Stimulated activated CD8-positive, alpha-beta memory T cell treated with anti-CD3 and anti-CD28 coated beads, Interleukin-4, amount 100 ng/mL, for 4 hours (primary cell): ENCODE results near the gene FAM174C.

Experiments used
- DNase-seq, 2 donors: peaks; one replicate each; pipeline ENCODE4 v3.0.0-alpha.2; 2020; ENCODE audit warnings: low read depth in 2 of 2, low spot score in 1 of 2

Gene FAM174C

DNA sequence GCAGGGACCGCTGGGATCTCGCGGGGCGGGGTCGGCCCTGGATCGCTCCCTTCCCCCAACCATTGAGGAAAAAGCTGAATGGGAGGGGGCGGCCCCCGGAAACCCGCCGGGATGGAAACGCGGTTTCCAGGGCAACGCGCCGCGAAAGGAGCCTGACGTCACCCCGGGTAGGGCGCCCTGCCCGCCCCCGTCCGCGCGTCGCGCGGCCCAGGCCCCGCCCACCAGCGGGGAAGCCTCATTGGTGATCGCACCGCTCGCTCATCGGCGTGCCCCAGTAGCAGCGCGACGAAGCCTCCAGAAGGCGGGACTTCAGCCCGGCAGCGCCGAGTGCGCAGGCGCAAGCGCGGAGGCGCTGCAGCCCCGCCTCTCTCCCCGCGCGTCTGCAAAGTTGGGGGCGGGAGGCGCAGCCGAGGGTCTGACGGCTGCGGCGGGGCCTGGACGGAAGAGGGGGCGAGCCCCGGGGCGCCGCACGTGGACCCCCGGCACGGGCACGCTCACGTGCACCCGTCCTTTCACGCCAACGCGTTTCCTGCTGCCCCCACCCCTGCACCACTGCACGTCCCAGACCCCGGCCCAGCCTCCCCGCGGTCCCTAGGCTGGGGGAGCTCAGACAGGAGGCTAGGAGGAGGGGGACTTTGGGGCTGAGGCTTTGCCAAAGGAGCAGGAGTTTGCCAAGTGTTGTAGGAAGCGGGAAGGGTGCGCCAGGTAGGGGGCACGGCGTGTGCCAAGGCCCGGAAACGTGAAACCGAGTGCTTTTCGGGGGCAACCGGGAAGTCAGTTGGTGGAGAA, 14.4 kb upstream of the FAM174C start:
- DNase-seq: peak; percentile 87 to 96

- DNase-seq: no peak
Observed at GRCh38 chr19:1261538-1261797, 13.9 kb upstream of the FAM174C start.

DNA sequence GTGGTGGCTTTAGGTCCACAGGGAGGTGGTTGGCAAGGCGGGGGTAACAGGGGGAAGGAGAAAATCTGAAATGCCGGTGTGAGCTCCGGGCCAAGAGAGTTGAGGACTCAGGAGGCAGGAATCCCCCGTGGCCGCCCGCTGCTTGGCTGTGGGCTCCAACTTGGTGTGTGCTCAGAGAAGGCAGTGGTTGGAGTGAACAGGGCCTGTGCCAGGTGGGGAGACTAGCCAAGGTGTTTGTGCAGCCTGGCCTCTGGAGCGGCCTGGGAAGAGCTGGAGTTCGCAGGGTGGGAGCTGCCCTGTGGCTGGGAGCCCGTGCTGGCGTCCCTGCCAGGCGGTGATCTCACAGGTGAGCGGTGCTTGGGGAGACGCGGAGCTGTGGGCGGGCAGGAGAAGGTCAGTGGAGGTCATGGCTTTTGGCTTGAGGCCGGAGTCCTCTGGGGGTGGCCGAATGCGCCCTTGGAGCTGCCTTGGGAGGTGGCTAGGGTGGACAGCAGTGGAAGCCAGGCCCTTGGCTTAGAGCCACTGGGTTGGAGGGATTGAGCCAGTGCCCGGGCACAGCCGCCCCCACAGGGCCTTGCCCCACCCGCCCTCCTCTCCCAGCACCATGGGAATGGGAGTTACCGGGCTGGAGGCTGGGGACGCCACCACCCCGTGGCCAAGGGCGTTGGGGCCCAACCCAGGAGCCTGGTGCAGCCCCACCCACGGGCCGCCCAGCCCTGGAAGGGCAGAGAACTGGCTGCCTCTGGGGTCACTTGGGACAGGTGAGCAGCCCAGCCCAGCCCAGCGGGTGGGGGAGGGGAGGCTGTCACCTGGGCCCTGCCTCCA, 13.3 kb upstream of the FAM174C start:
- DNase-seq: no peak

- DNase-seq: no peak
Observed at GRCh38 chr19:1262623-1263123, 12.7 kb upstream of the FAM174C start.

- no peak for DNase-seq
Observed at GRCh38 chr19:1263188-1263587, 12.1 kb upstream of the FAM174C start.

DNA sequence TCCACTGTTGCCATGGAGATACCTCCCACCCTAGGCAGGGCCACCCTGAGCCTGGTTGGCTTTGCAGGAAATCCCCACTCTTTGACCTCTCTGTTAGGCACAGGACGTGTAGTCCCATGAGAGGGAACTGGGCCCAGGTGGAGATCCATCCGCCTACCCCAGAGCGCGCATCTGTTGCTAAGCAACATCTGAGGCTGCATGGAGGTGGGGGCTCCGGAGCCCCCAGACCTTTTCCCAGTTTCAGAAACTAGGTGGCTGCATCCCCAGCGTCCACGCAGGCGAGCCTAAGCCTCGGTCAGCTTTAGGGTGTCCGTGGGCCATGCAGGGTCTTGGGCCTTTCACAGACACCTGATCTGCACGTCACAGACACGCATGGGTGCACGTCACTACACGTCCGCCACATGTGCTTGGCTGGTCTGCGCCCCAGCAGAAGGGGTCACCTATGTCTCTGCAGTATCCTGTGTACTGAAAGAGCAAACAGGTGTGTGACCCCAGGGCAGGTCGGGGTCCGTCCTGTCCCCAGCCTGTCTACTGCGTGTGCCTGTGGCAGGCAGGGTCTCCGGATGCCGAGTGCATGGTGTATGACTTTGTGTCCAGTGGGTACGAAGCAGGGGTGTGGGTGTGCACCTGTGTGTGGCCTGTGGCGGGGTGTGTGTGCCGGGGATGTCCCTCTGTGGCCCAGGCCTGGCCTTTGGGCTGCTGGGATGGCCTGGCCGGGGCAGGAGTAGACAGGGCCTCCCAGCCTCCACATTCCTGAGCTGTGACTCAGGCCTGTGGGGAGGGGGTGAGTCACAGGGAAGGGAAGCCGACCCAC, 10.3 kb upstream of the FAM174C start:
- DNase-seq: no peak

GRCh38 chr19:1265615-1266128, 9.7 kb upstream of the FAM174C start:
- DNase-seq: no peak

GRCh38 chr19:1266129-1266915, 9.0 kb upstream of the FAM174C start:
- peak in 1 of 2 donors; percentile 72 for DNase-seq

- no peak for DNase-seq
Observed at GRCh38 chr19:1266916-1267476, 8.3 kb upstream of the FAM174C start.

DNA sequence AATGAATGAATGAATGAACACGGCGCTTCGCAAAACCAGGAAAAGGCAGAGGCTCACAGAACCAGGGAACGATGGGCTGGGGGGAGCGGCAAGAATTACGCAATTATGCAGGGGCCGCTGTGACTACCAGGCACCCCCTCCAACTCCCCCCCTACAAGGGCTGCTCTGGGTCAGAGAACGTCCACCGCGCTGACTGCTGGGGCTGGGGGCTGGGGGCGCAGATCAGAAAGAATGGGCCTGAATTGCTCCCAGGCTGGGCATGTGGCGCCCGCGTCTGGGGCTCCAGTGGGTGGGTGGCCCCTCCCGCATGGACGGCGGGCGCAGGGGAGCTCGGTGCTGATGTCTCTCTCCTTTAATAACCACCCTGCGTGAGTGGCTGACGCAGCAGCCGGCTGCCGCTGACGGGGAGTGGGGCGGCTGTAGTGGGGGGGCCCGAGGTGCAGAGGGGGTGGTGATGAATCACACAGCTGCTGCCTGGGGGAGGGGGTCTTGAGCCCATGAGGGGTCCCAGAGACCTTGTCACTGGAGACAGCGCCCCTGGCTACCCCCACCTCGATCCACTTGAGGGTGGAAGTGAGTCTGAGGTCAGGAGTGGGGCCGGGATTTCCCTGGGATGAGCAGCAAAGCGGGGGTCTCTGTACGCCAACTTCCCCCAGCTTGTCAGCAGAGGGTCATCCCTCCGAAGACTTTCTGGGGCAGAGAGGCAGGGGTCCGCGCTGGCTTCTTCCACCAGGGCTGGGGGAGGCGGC, 7.7 kb upstream of the FAM174C start:
- DNase-seq: no peak

DNA sequence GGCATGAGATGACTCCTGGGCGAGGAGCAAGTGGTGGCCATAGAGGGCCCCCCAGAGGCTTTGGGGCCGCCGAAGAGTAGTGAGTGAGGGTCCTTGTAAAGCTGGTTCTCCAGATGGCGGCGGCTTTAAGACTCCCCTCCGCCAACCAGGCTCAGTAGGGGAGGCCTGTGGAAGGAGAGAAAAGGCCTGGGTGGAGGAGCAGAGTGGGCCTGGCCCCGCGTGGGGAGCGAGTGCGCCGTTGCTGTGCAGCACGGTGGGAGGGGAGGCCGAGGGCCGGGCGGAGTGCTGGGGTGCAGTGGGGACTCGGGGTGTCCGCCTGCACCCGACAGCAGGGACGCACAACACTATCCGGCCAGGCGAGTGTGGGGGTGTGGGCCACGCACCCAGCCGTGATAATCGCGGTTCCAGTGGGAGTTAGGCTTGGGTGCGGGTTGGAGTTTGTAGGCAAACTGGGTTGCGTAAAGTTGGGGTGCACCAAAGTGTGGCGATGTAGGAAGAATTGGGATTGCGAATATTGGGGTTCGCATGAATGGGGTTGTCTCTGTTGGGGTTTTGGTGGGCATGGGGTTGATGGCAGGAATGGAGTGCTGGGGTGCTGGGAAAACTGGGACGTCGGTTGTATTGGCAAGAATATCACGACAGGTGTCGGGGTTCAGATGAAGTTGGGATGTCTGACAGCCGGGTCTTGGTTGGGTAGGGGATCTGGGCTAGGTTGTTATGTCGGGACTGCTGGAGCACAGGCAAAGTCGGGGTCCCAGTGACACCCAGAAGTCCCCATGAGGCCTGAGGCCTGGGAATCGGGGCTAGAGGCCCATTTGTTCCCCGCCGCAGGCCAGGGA, 6.9 kb upstream of the FAM174C start:
- DNase-seq: no peak

GRCh38 chr19:1269065-1269477, 6.3 kb upstream of the FAM174C start, which contains the start of gene CIRBP:
CIRBP (plus strand) TSS chr19:1269332; CDS start chr19:1270934, 1,602 bp downstream.
- DNase-seq: peak; percentile 99

DNA sequence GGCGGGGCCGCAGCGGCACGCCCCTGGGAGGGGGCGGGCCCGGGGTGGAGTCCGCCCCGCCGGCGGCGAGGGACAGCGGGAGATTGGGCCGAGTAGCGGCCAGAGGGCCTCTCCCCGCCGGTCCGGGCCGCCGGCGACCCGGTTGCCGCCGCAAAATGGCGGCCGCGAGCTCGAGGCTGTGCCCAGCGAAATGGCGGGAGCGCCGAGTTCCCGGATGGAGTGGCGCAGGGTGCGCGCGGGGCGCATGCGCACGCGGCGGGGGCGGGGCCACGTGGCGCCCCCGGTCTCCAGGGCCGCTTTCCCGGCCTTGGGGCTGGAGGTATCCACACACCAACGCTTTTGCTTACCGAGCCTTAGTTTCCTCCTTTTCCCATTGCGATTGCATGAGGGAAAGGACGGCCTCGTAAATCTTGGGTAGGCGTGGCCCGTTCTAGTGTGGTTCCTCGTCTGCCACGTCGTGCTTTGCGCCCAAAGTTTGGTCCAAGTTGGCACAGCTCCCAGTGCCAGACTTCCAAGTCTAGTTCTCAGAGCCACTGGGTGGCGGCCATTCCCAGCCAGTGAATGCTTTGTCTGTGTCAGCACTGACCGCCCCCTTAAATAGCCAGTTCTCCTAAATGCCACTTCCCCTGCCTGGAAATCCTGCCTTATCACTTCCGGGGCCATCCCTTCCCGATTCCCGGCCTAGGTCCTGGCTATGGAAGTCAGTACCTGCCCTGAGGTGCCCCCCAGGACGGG, 5.7 kb upstream of the FAM174C start:
- peak in 1 of 2 donors; percentile 71 for DNase-seq

DNA sequence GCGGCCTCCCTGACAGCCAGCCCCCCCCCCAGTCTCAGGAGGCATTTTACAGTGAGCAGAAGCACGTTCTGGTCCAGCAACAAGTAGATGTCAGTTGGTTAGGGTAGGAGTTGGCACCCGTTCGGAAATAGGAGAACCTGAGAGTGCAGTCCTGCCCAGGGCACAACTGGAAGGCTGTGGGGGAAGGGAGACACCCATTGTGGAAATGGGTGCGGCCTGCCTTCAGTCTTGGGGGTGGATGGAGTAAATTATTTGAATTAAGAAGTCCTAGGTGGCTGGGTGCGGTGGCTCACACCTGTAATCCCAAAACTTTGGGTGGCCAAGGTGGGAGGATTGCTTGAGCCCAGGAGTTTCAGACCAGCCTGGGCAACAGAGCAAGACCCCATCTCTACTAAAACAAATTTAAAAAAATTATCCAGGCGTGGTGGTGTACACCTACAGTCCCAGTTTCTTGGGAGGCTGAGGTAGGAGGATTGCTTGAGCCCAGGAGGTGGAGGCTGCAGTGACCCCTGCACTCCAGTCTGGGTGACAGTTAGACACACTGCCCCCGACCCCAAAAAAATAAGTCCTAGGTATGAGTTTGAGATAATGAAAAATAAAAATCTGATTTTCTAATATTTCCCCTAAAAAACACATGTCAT, 5.0 kb upstream of the FAM174C start:
- DNase-seq: no peak

- no peak for DNase-seq
Observed at GRCh38 chr19:1270854-1271527, 4.3 kb upstream of the FAM174C start.

DNA sequence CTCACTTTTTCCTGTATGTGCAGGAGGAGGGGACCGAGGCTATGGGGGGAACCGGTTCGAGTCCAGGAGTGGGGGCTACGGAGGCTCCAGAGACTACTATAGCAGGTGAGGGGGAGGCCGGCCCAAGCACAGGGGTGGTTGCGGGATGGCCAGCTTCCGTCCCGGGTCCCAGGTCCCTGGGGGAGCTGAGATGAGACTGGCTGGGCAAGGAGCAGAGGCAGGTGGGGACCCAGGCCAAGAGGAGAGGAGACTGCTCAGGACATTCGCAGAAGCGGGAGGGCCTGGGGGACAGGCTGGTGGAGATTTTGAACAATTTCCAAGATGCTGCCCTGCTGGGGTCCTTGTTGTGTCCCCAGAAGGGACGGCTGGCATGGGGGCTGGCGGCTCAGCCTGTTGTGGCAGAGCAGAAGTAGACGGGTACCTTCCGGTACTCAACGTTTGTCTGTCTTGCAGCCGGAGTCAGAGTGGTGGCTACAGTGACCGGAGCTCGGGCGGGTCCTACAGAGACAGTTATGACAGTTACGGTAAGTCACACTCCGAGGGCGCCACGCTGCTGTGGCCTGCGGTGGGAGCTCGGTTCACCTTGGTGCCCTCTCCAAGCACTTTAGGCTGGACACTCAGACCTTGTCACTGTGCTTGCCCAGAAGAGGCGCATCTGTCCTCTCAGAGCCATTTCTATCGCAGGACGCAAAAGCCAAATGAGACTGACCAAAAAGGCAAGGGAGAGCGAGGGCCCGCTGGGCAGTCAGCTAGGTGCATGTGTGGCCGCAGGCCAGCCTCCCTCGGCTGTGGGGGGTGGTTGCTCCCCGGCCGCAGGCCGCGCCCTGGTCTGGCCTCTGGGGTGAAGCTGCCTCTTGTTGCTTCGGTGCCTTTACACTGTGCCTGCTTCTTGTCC, 3.6 kb upstream of the FAM174C start:
- DNase-seq: no peak
